NB4 (cell line): ENCODE data around the gene PCDHGA3.

Experiments
- POLR2A ChIP-seq: IDR thresholded peaks from 2 replicates; pipeline ENCODE4 v1.6.1; 2011; ENCODE audit warnings: mild to moderate bottlenecking; ENCODE audit not compliant: insufficient read length; ENCODE audit errors: extremely low read depth
- TF ChIP-seq, protein P1 (sequence below): IDR thresholded peaks from one replicate; pipeline ENCODE4 v1.5.1; 2012; ENCODE audit warnings: low read depth, low read length

- TF ChIP-seq, protein P1, sequence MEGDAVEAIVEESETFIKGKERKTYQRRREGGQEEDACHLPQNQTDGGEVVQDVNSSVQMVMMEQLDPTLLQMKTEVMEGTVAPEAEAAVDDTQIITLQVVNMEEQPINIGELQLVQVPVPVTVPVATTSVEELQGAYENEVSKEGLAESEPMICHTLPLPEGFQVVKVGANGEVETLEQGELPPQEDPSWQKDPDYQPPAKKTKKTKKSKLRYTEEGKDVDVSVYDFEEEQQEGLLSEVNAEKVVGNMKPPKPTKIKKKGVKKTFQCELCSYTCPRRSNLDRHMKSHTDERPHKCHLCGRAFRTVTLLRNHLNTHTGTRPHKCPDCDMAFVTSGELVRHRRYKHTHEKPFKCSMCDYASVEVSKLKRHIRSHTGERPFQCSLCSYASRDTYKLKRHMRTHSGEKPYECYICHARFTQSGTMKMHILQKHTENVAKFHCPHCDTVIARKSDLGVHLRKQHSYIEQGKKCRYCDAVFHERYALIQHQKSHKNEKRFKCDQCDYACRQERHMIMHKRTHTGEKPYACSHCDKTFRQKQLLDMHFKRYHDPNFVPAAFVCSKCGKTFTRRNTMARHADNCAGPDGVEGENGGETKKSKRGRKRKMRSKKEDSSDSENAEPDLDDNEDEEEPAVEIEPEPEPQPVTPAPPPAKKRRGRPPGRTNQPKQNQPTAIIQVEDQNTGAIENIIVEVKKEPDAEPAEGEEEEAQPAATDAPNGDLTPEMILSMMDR = peak; percentile 68
- TF ChIP-seq POLR2A = no peak
Measured at GRCh38 chr5:141326088-141326854, 17.4 kb upstream of the PCDHGA3 start.
